BLaER1 (cell line): ENCODE data around the gene KRR1.
A peak's percentile ranks its signal among the peaks of the same experiment; 100 is the strongest.
"Not testable (repeated sequence)": the region's sequence is repeated elsewhere in the genome, so short reads cannot be mapped to it uniquely, and the experiment has no call there.

Experiments
- H3K27ac ChIP-seq: shearing (Covaris generic); formaldehyde crosslinking; 2 replicates; pipeline ENCODE4 v1.8.1; 2022
- H3K27me3 ChIP-seq: shearing (Covaris generic); formaldehyde crosslinking; 2 replicates; pipeline ENCODE4 v1.8.1; 2022
- H3K36me3 ChIP-seq: shearing (Covaris generic); formaldehyde crosslinking; 2 replicates; pipeline ENCODE4 v1.8.1; 2022
- H3K4me1 ChIP-seq: shearing (Covaris generic); formaldehyde crosslinking; 2 replicates; pipeline ENCODE4 v1.8.1; 2022
- H3K4me2 ChIP-seq: shearing (Covaris generic); formaldehyde crosslinking; 2 replicates; pipeline ENCODE4 v1.8.1; 2022
- H3K4me3 ChIP-seq: shearing (Covaris generic); formaldehyde crosslinking; 2 replicates; pipeline ENCODE4 v1.8.1; 2022
- H3K9ac ChIP-seq: shearing (Covaris generic); formaldehyde crosslinking; 2 replicates; pipeline ENCODE4 v1.8.1; 2022
- H3K9me3 ChIP-seq: shearing (Covaris generic); formaldehyde crosslinking; 2 replicates; pipeline ENCODE4 v1.8.1; 2022
- H4K20me1 ChIP-seq: shearing (Covaris generic); formaldehyde crosslinking; 2 replicates; pipeline ENCODE4 v1.8.1; 2022
- Cebpa-rat ChIP-seq: shearing (Covaris generic); IDR thresholded peaks from 2 replicates; pipeline ENCODE4 v1.8.1; 2022

The KRR1 gene

GRCh38 chr12:75526655-75527511 is 15.5 kb upstream of the KRR1 start:
- Histone ChIP-seq H4K20me1 (no peaks in the 10 kb centered on the region), H3K4me2 (peak overlapping the region; percentile 44), H3K4me1 (peaks cover 35% of the 10 kb centered on the region), H3K9me3 (no peaks in the 10 kb centered on the region; the same call in 1 of the 2 replicates), H3K9ac (no peak overlapping the region), H3K36me3 (no peaks in the 10 kb centered on the region), H3K27ac (no peak overlapping the region), H3K4me3 (no peak overlapping the region), H3K27me3 (no peaks in the 10 kb centered on the region)
- no peak for TF ChIP-seq Cebpa-rat

- Histone ChIP-seq H3K36me3 (no peaks in the 10 kb centered on the region), H3K4me2 (peak overlapping the region; percentile 53), H3K9me3 (no peaks in the 10 kb centered on the region; the same call in 1 of the 2 replicates), H4K20me1 (no peaks in the 10 kb centered on the region), H3K4me3 (no peak overlapping the region), H3K27me3 (no peaks in the 10 kb centered on the region), H3K27ac (no peak overlapping the region), H3K4me1 (peaks cover 35% of the 10 kb centered on the region), H3K9ac (no peak overlapping the region)
- TF ChIP-seq Cebpa-rat = no peak
Measured at GRCh38 chr12:75525263-75525662, 13.9 kb upstream of the KRR1 start.

GRCh38 chr12:75522124-75522523 is 10.7 kb upstream of the KRR1 start:
- H3K27ac ChIP-seq, H3K9me3 ChIP-seq, H3K27me3 ChIP-seq, H3K9ac ChIP-seq, H3K4me3 ChIP-seq, H3K36me3 ChIP-seq, H3K4me2 ChIP-seq, H4K20me1 ChIP-seq: not testable (repeated sequence)
- H3K4me1 ChIP-seq = peaks cover 20% of the 10 kb centered on the region

GRCh38 chr12:75521224-75521623 is 9.8 kb upstream of the KRR1 start:
- not testable (repeated sequence) for H3K4me3 ChIP-seq, H3K9me3 ChIP-seq

GRCh38 chr12:75509621-75510020 is 1.8 kb downstream of the KRR1 start:
- Histone ChIP-seq H4K20me1 (peaks cover 27% of the 10 kb centered on the region), H3K4me2 (peak overlapping the region; percentile 74), H3K4me1 (peaks cover 13% of the 10 kb centered on the region), H3K27ac (no peak overlapping the region), H3K9me3 (no peaks in the 10 kb centered on the region), H3K4me3 (no peak overlapping the region), H3K36me3 (peaks cover 36% of the 10 kb centered on the region), H3K9ac (no peak overlapping the region), H3K27me3 (no peaks in the 10 kb centered on the region)
- no peak for TF ChIP-seq Cebpa-rat

More at GRCh38 chr12:75521224-75521623, 9.8 kb upstream of the KRR1 start:
- not testable (repeated sequence) for H3K4me2 ChIP-seq, H4K20me1 ChIP-seq, H3K36me3 ChIP-seq, H3K27me3 ChIP-seq, H3K27ac ChIP-seq, H3K9ac ChIP-seq
- peaks cover 12% of the 10 kb centered on the region for H3K4me1 ChIP-seq

- H3K4me3 ChIP-seq = no peak overlapping the region
- no peak overlapping the region for H3K27ac ChIP-seq
- peaks cover 13% of the 10 kb centered on the region for H3K4me1 ChIP-seq
- no peak overlapping the region for H3K9ac ChIP-seq
- no peaks in the 10 kb centered on the region for H3K9me3 ChIP-seq
- H4K20me1 ChIP-seq = peaks cover 27% of the 10 kb centered on the region
- TF ChIP-seq Cebpa-rat = no peak
- peaks cover 50% of the 10 kb centered on the region for H3K36me3 ChIP-seq
- H3K27me3 ChIP-seq = no peaks in the 10 kb centered on the region
- H3K4me2 ChIP-seq = no peak overlapping the region
Measured at GRCh38 chr12:75508159-75508558, 3.2 kb downstream of the KRR1 start.

- Histone ChIP-seq H3K4me3 (no peak overlapping the region), H3K36me3 (peaks cover 60% of the 10 kb centered on the region), H3K9ac (no peak overlapping the region), H4K20me1 (peaks cover 35% of the 10 kb centered on the region), H3K27me3 (no peaks in the 10 kb centered on the region), H3K27ac (no peak overlapping the region), H3K4me1 (peaks cover 13% of the 10 kb centered on the region), H3K4me2 (no peak overlapping the region), H3K9me3 (no peaks in the 10 kb centered on the region)
- no peak for TF ChIP-seq Cebpa-rat
Measured at GRCh38 chr12:75507086-75507485, 4.3 kb downstream of the KRR1 start.

- Histone ChIP-seq H3K36me3 (peaks cover 73% of the 10 kb centered on the region), H4K20me1 (peaks cover 35% of the 10 kb centered on the region), H3K27me3 (no peaks in the 10 kb centered on the region), H3K4me2 (no peak overlapping the region), H3K9ac (no peak overlapping the region), H3K4me3 (no peak overlapping the region), H3K27ac (no peak overlapping the region), H3K4me1 (peaks cover 13% of the 10 kb centered on the region), H3K9me3 (no peaks in the 10 kb centered on the region)
- no peak for TF ChIP-seq Cebpa-rat
Measured at GRCh38 chr12:75505706-75506312, 5.6 kb downstream of the KRR1 start.

- Histone ChIP-seq H3K27ac (no peak overlapping the region), H4K20me1 (peaks cover 35% of the 10 kb centered on the region), H3K36me3 (peaks cover 85% of the 10 kb centered on the region), H3K27me3 (no peaks in the 10 kb centered on the region), H3K4me1 (no peaks in the 10 kb centered on the region), H3K9me3 (no peaks in the 10 kb centered on the region), H3K4me2 (no peak overlapping the region), H3K9ac (no peak overlapping the region), H3K4me3 (no peak overlapping the region)
- TF ChIP-seq Cebpa-rat = no peak
Measured at GRCh38 chr12:75503866-75504265, 7.5 kb downstream of the KRR1 start.

- peaks cover 89% of the 10 kb centered on the region for H3K36me3 ChIP-seq
- no peaks in the 10 kb centered on the region for H3K27me3 ChIP-seq
- TF ChIP-seq Cebpa-rat = no peak
- H3K4me1 ChIP-seq = no peaks in the 10 kb centered on the region
- H3K4me3 ChIP-seq = no peak overlapping the region
- no peak overlapping the region for H3K4me2 ChIP-seq
- no peak overlapping the region for H3K27ac ChIP-seq
- no peaks in the 10 kb centered on the region for H3K9me3 ChIP-seq
- H4K20me1 ChIP-seq = peaks cover 35% of the 10 kb centered on the region
- H3K9ac ChIP-seq = no peak overlapping the region
Measured at GRCh38 chr12:75503459-75503858, 8.0 kb downstream of the KRR1 start.
